NT2/D1 (cell line): ENCODE data around the gene ROR1.

ENCODE experiments used
- SUZ12 ChIP-seq: IDR thresholded peaks from 2 replicates; pipeline ENCODE4 v1.6.1; 2011; ENCODE audit not compliant: insufficient read length, insufficient read depth; ENCODE audit errors: extremely low read depth
- ZNF274 ChIP-seq: IDR thresholded peaks from 2 replicates; pipeline ENCODE4 v1.6.1; 2011; ENCODE audit warnings: mild to moderate bottlenecking, low read depth, low read length

GRCh38 chr1:63827411-63828321, 53.8 kb downstream of the ROR1 start:
- no peak for TF ChIP-seq ZNF274
- no peak for TF ChIP-seq SUZ12
